GM19239 (cell line): ENCODE measurements around the gene BORCS6.
A peak's percentile ranks its signal among the peaks of the same experiment; 100 is the strongest.
"Not testable (repeated sequence)": the region's sequence is repeated elsewhere in the genome, so short reads cannot be mapped to it uniquely, and the experiment has no call there.

Source experiments
- DNase-seq: peaks from one replicate; pipeline ENCODE4 v3.0.0; 2011; ENCODE audit warnings: low spot score; ENCODE audit not compliant: insufficient read length
- FAIRE-seq: peaks from 2 replicates; lab custom pipeline; 2011; peaks lifted over from hg19 to GRCh38; lab: Jason Lieb, UNC

BORCS6 gene

GRCh38 chr17:8175795-8176196 is 14.2 kb downstream of the BORCS6 start:
- FAIRE-seq, result peak; percentile 4
- DNase-seq, result no peak

GRCh38 chr17:8173871-8174322 is 16.1 kb downstream of the BORCS6 start:
- peak; percentile 8 for FAIRE-seq
- DNase-seq, result no peak

DNA sequence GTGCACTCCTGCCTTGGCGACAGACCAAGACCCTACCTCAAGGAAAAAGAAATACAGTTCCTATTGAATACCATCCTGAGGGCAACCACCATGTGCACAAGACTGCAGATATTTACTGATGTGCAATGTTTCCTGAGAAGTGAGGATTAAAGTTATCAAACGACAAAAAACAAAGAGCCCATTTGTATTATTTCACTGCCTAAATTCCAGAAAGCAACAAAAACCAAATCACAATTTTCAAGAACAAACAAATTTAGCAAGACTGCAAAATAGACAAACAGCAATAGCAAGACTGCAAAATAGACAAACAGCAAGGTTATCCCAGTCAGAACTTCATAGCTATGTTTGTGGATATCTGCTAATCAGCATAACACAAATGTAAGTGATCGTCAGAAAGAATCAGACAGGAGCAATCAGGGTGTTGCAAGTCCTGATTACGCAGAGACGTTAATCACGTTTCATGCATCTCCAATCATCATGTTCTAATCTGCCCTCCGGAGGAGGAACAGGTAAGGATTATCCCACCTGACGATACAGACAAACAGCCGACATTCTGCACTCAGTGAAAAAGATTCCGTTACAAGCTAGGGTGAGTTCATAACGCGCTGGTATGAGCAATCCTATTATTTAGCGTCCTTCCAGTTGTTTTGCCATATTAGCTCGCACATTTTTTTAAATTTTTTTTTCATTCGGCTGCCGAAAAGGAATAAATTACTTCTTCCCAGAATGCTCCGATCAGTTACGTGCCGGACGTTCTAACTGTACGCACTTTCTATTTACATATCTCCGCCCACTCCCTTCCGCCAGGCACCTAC is 16.7 kb downstream of the BORCS6 start:
- DNase-seq (no peak), FAIRE-seq (peak; percentile 92)

DNA sequence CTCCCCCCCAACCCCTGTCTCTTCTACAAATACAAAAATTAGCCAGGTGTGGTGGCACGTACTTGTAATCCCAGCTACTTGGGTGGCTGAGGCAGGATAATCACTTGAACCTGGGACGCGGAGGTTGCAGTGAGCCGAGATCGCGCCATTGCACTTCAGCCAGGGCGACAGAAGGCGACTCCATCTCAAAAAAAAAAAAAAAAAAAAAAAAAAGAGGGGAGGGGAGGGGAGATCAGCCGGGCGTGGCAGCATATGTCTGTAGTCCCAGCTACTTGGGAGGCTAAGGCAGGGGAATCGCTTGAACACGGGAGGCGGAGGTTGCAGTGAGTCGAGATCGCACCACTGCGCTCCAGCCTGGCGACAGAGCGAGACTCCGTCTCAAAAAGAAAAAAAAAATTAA is 19.8 kb downstream of the BORCS6 start:
- not testable (repeated sequence) for FAIRE-seq, DNase-seq

DNA sequence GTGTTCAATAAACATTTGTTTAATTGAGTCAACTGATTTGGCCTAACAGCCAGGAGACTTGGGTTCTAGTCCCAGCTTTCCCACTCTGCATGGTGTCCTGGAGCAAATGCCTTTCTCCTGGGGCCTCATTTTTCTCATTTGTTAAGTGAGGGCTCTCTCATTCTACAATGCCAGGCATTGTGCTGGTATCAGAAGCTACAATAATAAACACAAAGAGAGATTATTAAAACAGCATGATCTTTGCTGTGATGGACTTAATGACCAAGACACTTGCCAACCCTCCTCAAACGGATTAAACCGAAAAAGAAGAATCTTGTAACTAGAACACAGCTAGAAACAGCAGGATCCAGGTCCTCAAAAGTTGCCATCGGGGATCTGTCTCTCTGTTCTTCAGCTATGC is 22.5 kb downstream of the BORCS6 start:
- FAIRE-seq, result no peak

DNA sequence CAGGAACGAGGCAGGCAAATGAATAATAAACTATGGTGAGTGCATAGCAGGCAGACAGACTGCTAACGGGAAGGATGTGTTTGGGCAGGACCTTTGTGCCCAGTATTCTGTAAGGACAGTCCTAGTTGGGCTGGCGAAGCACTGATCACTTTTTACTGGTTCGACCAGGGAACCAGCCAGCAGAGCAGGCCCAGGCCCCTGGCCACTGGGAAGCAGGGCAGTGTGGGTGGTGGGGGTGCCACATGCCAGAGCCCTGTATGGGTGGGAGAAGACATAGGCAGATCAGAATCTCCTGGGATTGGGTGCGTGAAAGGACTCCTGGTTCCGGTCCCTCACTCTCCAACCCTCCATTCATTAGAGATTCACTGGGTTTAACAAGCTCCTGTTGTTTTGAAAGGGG is 23.2 kb downstream of the BORCS6 start:
- DNase-seq (no peak), FAIRE-seq (no peak)

More for the DNA sequence above, 22.5 kb downstream of the BORCS6 start:
- no peak for DNase-seq

DNA sequence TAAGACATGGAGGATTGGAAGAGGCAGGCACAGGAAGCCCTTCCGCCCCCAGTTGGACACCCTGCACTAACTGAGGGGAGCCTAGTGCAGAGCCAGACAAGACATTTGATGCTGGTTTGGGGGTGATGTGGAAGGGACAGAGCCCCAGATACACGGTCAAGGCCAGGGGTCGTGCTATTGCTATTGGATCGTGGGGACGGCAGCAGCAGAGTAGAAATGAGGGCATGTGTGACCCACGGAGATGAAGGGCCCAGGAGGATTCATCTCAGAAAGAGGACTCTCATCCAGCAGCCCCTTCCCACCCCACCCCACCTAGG is 25.2 kb downstream of the BORCS6 start:
- DNase-seq (no peak), FAIRE-seq (no peak)

- no peak for DNase-seq
Measured at GRCh38 chr17:8163978-8164814, 25.8 kb downstream of the BORCS6 start.

GRCh38 chr17:8162997-8163977 is 26.7 kb downstream of the BORCS6 start:
- no peak for DNase-seq
- FAIRE-seq, result peak; percentile 75

More at GRCh38 chr17:8163978-8164814, 25.8 kb downstream of the BORCS6 start:
- peak; percentile 76 for FAIRE-seq

DNA sequence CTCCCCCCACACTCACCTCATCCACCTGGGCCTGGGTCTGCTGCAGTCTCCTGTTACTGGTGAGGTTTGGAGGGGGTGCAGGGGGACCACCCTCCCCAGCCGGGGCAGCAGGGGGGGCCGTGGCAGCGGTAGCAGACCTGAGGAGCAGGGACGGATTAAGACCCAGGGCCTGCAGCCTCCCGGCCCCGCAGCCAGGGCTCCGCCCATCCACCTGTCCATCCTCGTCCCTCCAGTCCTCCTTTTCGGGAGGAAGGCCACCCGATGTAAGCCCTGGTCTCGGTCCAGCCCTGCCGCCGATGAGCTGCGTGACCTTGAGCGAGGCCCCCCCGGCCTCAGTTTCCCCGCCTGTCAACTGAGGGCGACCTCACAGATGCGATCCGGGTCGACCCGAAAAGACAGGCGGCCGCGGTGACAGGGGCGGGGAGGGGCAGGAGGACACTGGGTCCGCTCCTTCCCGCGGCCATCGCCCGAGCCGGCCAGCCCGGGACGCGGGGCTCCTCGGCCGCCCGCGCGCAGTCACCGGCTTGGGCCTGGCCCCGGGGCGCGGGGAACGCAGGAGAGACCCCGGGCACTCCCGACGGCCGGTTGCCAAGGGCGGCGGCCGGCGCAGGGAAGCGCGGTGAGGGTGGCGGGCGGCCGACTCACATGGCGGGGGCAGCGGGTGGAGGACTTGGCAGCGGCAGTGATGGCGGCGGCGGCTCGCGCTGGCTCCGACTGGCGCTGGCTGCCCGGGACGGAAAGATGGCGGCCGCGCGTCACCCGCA is 27.6 kb downstream of the BORCS6 start, which contains the start of gene VAMP2:
TSS of gene VAMP2 (minus strand) at position 716 of the 764 bp plus-strand sequence. CDS start at position 647, 69 bp downstream.
- no peak for FAIRE-seq
- no peak for DNase-seq

GRCh38 chr17:8161289-8162232 is 28.4 kb downstream of the BORCS6 start:
- FAIRE-seq (no peak), DNase-seq (no peak)

GRCh38 chr17:8160741-8161221 is 29.2 kb downstream of the BORCS6 start:
- no peak for FAIRE-seq

GRCh38 chr17:8160224-8160577 is 29.8 kb downstream of the BORCS6 start:
- no peak for FAIRE-seq
- no peak for DNase-seq

More at GRCh38 chr17:8160741-8161221, 29.2 kb downstream of the BORCS6 start:
- DNase-seq, result no peak

GRCh38 chr17:8159459-8160223 is 30.3 kb downstream of the BORCS6 start:
- FAIRE-seq (no peak), DNase-seq (no peak)

DNA sequence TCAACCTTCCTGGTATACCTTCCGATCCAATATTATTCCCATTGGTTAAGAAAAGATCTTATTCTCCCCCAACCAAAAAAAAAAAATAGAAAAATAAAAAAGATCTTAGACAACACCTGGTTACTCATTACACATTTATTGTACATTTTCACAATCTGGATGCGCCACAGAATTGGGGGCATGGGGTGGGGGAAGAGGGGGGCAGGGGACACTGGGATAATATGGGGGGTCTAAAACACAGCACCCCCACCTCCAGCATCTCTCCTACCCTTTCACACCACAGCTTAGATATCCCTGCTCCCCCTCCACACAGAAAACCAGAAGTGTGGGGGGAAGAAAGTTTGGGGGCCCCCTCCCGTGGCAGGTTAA is 31.0 kb downstream of the BORCS6 start:
- FAIRE-seq (no peak), DNase-seq (no peak)

- DNase-seq (no peak), FAIRE-seq (peak; percentile 90)
Measured at GRCh38 chr17:8158267-8159031, 31.5 kb downstream of the BORCS6 start.
